K562 (cell line): ENCODE results near the gene RPL28. TPM values are rescaled to one million over a fixed set of nuclear protein-coding genes. Genes with fewer than 3 reads are reported as not detected.

Experiments
- ATAC-seq: fragments of 200-7000 bp; cut with Tn5 transposase; 3 replicates; pipeline ENCODE4 v1.9.1; 2020; ENCODE audit warnings: moderate library complexity
- BruUV-seq: library from RNA; stranded (reverse); fragments of 400-500 nt; replicated peaks from 2 replicates; lab custom pipeline; 2021; lab: Mats Ljungman, UMichigan
- CTCF ChIA-PET: fragments of 300-600 bp; formaldehyde crosslinking; extraction: SDS; loops from one replicate; lab custom pipeline; 2021; ENCODE audit warnings: low intra/inter-chr PET ratio; lab: Yijun Ruan, JAX
- POLR2A ChIA-PET: fragments of 300-600, 350-650 bp; sonication (Branson Sonifier 250); formaldehyde crosslinking; extraction: SDS; loops from one replicate; lab custom pipeline; 2021; ENCODE audit warnings: antibody characterized with exemption, inconsistent platforms; lab: Yijun Ruan, JAX
- DNase-seq, 4 experiments: peaks; one replicate each; pipeline versions ENCODE4 v3.0.0 to v3.0.0-alpha.2; 2011 to 2018; ENCODE audit warnings: low spot score in 3 of 4, mixed read lengths in 3 of 4; ENCODE audit errors: extremely low read depth in 1 of 4
- FAIRE-seq: peaks from 2 replicates; lab custom pipeline; 2011; peaks lifted over from hg19 to GRCh38; lab: Jason Lieb, UNC
- H2AFZ ChIP-seq: 2 replicates; pipeline ENCODE4 v1.6.0; 2011; ENCODE audit warnings: low read depth, low read length, control low read depth, inconsistent platforms
- H3K27ac ChIP-seq: fragments of 200-600 bp; 3 replicates; pipeline ENCODE4 v1.8.0; 2011; ENCODE audit warnings: low read depth, mild to moderate bottlenecking, control low read depth, inconsistent platforms, low read length, moderate library complexity, mixed read lengths; ENCODE audit errors: extremely low read depth
- H3K27me3 ChIP-seq, 2 experiments: fragments of 300-600 bp in 1 of 2; 2 replicates in 1 of 2; 3 replicates in 1 of 2; pipeline versions ENCODE4 v1.6.0 to v1.8.0; 2011; ENCODE audit warnings: inconsistent platforms in 2 of 2, low read length in 2 of 2, mild to moderate bottlenecking in 1 of 2, mixed read lengths in 1 of 2, moderate library complexity in 1 of 2; ENCODE audit not compliant: control insufficient read depth in 2 of 2, insufficient read depth in 2 of 2
- H3K36me3 ChIP-seq: fragments of 300-600 bp; 3 replicates; pipeline ENCODE4 v1.8.0; 2011; ENCODE audit warnings: mild to moderate bottlenecking, low read length, inconsistent platforms; ENCODE audit not compliant: control insufficient read depth, insufficient read depth
- H3K4me1 ChIP-seq, 2 experiments: fragments of 200-600 bp in 1 of 2; replicated peaks in 1 of 2; 2 replicates in 1 of 2; 3 replicates in 1 of 2; pipeline versions ENCODE4 v1.5.1 to v1.8.0; 2011; ENCODE audit warnings: inconsistent platforms in 2 of 2, low read length in 2 of 2, mild to moderate bottlenecking in 1 of 2, mixed read lengths in 1 of 2, moderate library complexity in 1 of 2; ENCODE audit not compliant: control insufficient read depth in 2 of 2, insufficient read depth in 2 of 2
- H3K4me2 ChIP-seq: 2 replicates; pipeline ENCODE4 v1.6.1; 2011; ENCODE audit warnings: low read length, control low read depth, inconsistent platforms, mixed read lengths; ENCODE audit not compliant: insufficient read depth
- H3K4me3 ChIP-seq: fragments of 200-600 bp; sonication (generic), shearing (Covaris generic); 2 replicates; pipeline ENCODE4 v1.5.1; 2016; ENCODE audit warnings: control low read depth, inconsistent platforms
- H3K79me2 ChIP-seq: fragments of 200-600 bp; 3 replicates; pipeline ENCODE4 v1.8.0; 2011; ENCODE audit warnings: low read length, inconsistent platforms; ENCODE audit not compliant: control insufficient read depth, insufficient read depth
- H3K9ac ChIP-seq, 2 experiments: 2 replicates each; pipeline versions ENCODE4 v1.6.0 to v1.6.1; 2011; ENCODE audit warnings: low read depth in 2 of 2, low read length in 2 of 2, control low read depth in 1 of 2, inconsistent platforms in 1 of 2, mild to moderate bottlenecking in 1 of 2, mixed read lengths in 1 of 2; ENCODE audit not compliant: insufficient read depth in 1 of 2
- H3K9me1 ChIP-seq: one replicate; pipeline ENCODE4 v1.6.0; 2011; ENCODE audit warnings: inconsistent platforms, mild to moderate bottlenecking, low read length, moderate library complexity; ENCODE audit not compliant: control insufficient read depth, insufficient read depth
- H3K9me3 ChIP-seq: replicated peaks from 2 replicates; pipeline ENCODE4 v1.5.1; 2011; ENCODE audit warnings: low read depth, low read length, inconsistent platforms; ENCODE audit not compliant: control insufficient read depth, insufficient read depth
- H4K20me1 ChIP-seq: replicated peaks from 2 replicates; pipeline ENCODE4 v1.6.1; 2011; ENCODE audit warnings: low read length, inconsistent platforms, mixed read lengths; ENCODE audit not compliant: control insufficient read depth, insufficient read depth
- ATF1 ChIP-seq, 2 experiments: fragments of 450-650 bp in 1 of 2; IDR thresholded peaks; 2 replicates each; pipeline ENCODE4 v1.6.1; 2016; ENCODE audit warnings: missing compliant biosample characterization in 1 of 2, missing genetic modification characterization in 1 of 2
- CHAMP1 ChIP-seq: fragments of 450-650 bp; IDR thresholded peaks from 2 replicates; pipeline ENCODE4 v1.6.1; 2016; ENCODE audit warnings: mild to moderate bottlenecking
- ETS2 ChIP-seq: IDR thresholded peaks from 2 replicates; pipeline ENCODE4 v1.6.1; 2016; ENCODE audit warnings: borderline replicate concordance, missing genetic modification characterization, mild to moderate bottlenecking, moderate library complexity, missing compliant biosample characterization; ENCODE audit not compliant: poor library complexity, severe bottlenecking
- FIP1L1 ChIP-seq: fragments of 200-400 bp; formaldehyde crosslinking; IDR thresholded peaks from 2 replicates; pipeline ENCODE4 v1.6.1; 2018; ENCODE audit warnings: mild to moderate bottlenecking, low read depth, low read length; ENCODE audit not compliant: poor library complexity, severe bottlenecking
- HMGN3 ChIP-seq: IDR thresholded peaks from 2 replicates; pipeline ENCODE4 v1.6.1; 2011; ENCODE audit warnings: borderline replicate concordance, low read depth, mild to moderate bottlenecking, mixed read lengths, low read length; ENCODE audit not compliant: insufficient read length; ENCODE audit errors: extremely low read depth
- ZFPM2 ChIP-seq: fragments of 250-450 bp; sonication (Bioruptor Pico); IDR thresholded peaks from 2 replicates; pipeline ENCODE4 v1.5.1; 2022; ENCODE audit warnings: mild to moderate bottlenecking
- ZNF12 ChIP-seq: sonication (generic); formaldehyde crosslinking; IDR thresholded peaks from 2 replicates; pipeline ENCODE4 v1.4.0; 2020; ENCODE audit warnings: mild to moderate bottlenecking, missing genetic modification reagents
- WGBS: fragments of 100-300 bp; shearing (Covaris generic); methylation state at CpG from one replicate; pipeline ENCODE4 v1.1.6; 2016; ENCODE audit warnings: low coverage, mixed read lengths; ENCODE audit not compliant: insufficient coverage; ENCODE audit errors: missing lambda C conversion rate; 5-methylcytosine and 5-hydroxymethylcytosine counted together
- in situ Hi-C: fragments of 300-500 bp; cut with MboI; formaldehyde crosslinking; loops from 4 replicates; pipeline ENCODE4 v1.15.0; 2018; ENCODE audit warnings: inconsistent platforms, mixed read lengths
- intact Hi-C: fragments of 100-400 bp; cut with micrococcal nuclease; formaldehyde crosslinking; loops from 2 replicates; pipeline ENCODE4 v1.14.2; 2022
- polyA plus RNA-seq, 8 experiments: library from polyadenylated mRNA; depleted of rRNA in 4 of 8; stranded (reverse) in 5 of 8; unstranded in 3 of 8; fragments of >200 nt; fragmentation: Nextera tagmentation in 2 of 8; fragmentation: Illumina TruSeq in 1 of 8; extraction: Ambion mirVana in 2 of 8; extraction: Trizol in 1 of 8; gene quantifications; 2 replicates each; pipeline versions ENCODE4 v1.2.1 to v1.2.3, GENCODE V29; 2011 to 2014; ENCODE audit warnings: inconsistent platforms in 1 of 8, missing spikeins in 1 of 8
- total RNA-seq, 7 experiments: library from RNA; depleted of rRNA in 6 of 7; stranded (reverse); fragments of >200 nt in 6 of 7; fragmentation: Illumina TruSeq in 2 of 7; extraction: Trizol in 2 of 7; gene quantifications; 2 replicates each; pipeline versions ENCODE4 v1.2.1 to v1.2.3, GENCODE V29; 2011 to 2021; ENCODE audit warnings: low replicate concordance in 1 of 7

The RPL28 gene
- total and polyA plus RNA-seq, 9 of the 15 experiments (the other 6 are each of a cell fraction or from before 2014, with no cell fraction given), result 124 to 3,106 (median 622) TPM

GRCh38 chr19:55424518-55424917 lies 38.8 kb downstream of the RPL28 start:
- CTCF ChIA-PET, result no interaction called here
- H3K9me1 ChIP-seq, result no peaks in the 10 kb centered on the region
- in situ Hi-C loops, result no loop called here

More at GRCh38 chr19:55424518-55424917, 38.8 kb downstream of the RPL28 start:
- Histone ChIP-seq H3K4me2 (no peak overlapping the region), H4K20me1 (no peaks in the 10 kb centered on the region), H3K27me3 (peaks cover 11% of the 10 kb centered on the region in 2 experiments), H3K4me1 (peaks cover 0 to 2% of the 10 kb centered on the region in 2 experiments; a peak in 2 of 5 replicates), H3K79me2 (no peaks in the 10 kb centered on the region), H3K36me3 (no peaks in the 10 kb centered on the region), H3K9ac (no peak overlapping the region), H3K9me3 (peaks cover 7% of the 10 kb centered on the region; the same call in 1 of the 2 replicates), H3K27ac (no peak overlapping the region), H3K4me3 (no peak overlapping the region), H2AFZ (no peak overlapping the region)
- no TSS peak for BruUV-seq
- ATAC-seq (no peak), DNase-seq (no peak), FAIRE-seq (no peak)
- intact Hi-C loops, result no loop called here
- WGBS, result 10% methylated on average over 2 of the region's 3 CpGs
- no peak for TF ChIP-seq ZFPM2 (CRISPR knock-in tag)
- TF ChIP-seq ZNF12 (CRISPR knock-in tag), result peak; percentile 97
- TF ChIP-seq ETS2, result no peak
- TF ChIP-seq CHAMP1, result no peak
- TF ChIP-seq ATF1 (CRISPR knock-in tag; IDR thresholded peaks at IDR 0.05), result no peak
- no peak for TF ChIP-seq ATF1 (tag; IDR thresholded peaks at IDR 0.05)
- no peak for TF ChIP-seq FIP1L1
- no peak for TF ChIP-seq HMGN3
- POLR2A ChIA-PET, result interaction anchor here (0.8 to 1.4 kb wide), 2 partner anchors 15 to 17 kb away, joined by 3 to 4 read pairs; partner anchors contain the start of gene UBE2S
